GM12878 (cell line): ENCODE measurements around the gene MSI2. TPM values are rescaled to one million over a fixed set of nuclear protein-coding genes. Genes with fewer than 3 reads are reported as not detected.

Experiments used
- ATF2 ChIP-seq: IDR thresholded peaks from 2 replicates; pipeline ENCODE4 v1.6.1; 2012; ENCODE audit warnings: low read length, inconsistent platforms
- CBFB ChIP-seq: IDR thresholded peaks from 2 replicates; pipeline ENCODE4 v1.6.1; 2016; ENCODE audit warnings: antibody characterized with exemption, low read depth
- E4F1 ChIP-seq: fragments of 450-650 bp; IDR thresholded peaks from 2 replicates; pipeline ENCODE4 v1.6.1; 2018; ENCODE audit warnings: borderline replicate concordance, mild to moderate bottlenecking; ENCODE audit not compliant: partially characterized antibody
- EZH2 ChIP-seq: IDR thresholded peaks from 2 replicates; pipeline ENCODE4 v1.6.1; 2012; ENCODE audit warnings: low read depth, mild to moderate bottlenecking, control low read depth, inconsistent platforms, low read length, borderline replicate concordance; ENCODE audit not compliant: control insufficient read depth
- FOXK2 ChIP-seq: fragments of 450-650 bp; IDR thresholded peaks from 2 replicates; pipeline ENCODE4 v1.6.1; 2017; ENCODE audit warnings: mild to moderate bottlenecking, moderate library complexity
- IRF5 ChIP-seq: fragments of 450-650 bp; IDR thresholded peaks from 2 replicates; pipeline ENCODE4 v1.6.1; 2017; ENCODE audit warnings: borderline replicate concordance
- MAX ChIP-seq: IDR thresholded peaks from 2 replicates; pipeline ENCODE4 v1.6.1; 2012; ENCODE audit warnings: low read depth, low read length, improper control_type of control experiment
- NFYA ChIP-seq: IDR thresholded peaks from 2 replicates; pipeline ENCODE4 v1.6.1; 2011; ENCODE audit warnings: low read depth, mild to moderate bottlenecking, low read length, improper control_type of control experiment, borderline replicate concordance
- PAX5 ChIP-seq: IDR thresholded peaks from 2 replicates; pipeline ENCODE4 v1.6.1; 2011; ENCODE audit warnings: low read depth, low read length, borderline replicate concordance
- RAD51 ChIP-seq: fragments of 450-650 bp; IDR thresholded peaks from 2 replicates; pipeline ENCODE4 v1.6.1; 2016; ENCODE audit warnings: moderate library complexity, mild to moderate bottlenecking, inconsistent platforms
- ZBTB33 ChIP-seq: fragments of 450-650 bp; IDR thresholded peaks from 2 replicates; pipeline ENCODE4 v1.6.1; 2017; ENCODE audit warnings: mild to moderate bottlenecking
- polyA plus RNA-seq, 11 experiments: library from polyadenylated mRNA; depleted of rRNA in 4 of 11; unstranded in 6 of 11; stranded (reverse) in 5 of 11; fragments of >200 nt; fragmentation: Nextera tagmentation in 4 of 11; fragmentation: Illumina TruSeq in 1 of 11; extraction: Ambion mirVana in 4 of 11; extraction: Trizol in 1 of 11; gene quantifications; 1 replicate in 1 of 11; 2 replicates in 10 of 11; pipeline versions ENCODE4 v1.2.1 to v1.2.3, GENCODE V29; 2011 to 2016; ENCODE audit warnings: inconsistent platforms in 2 of 11, missing spikeins in 2 of 11, low read depth in 1 of 11
- total RNA-seq, 4 experiments: library from RNA; depleted of rRNA in 3 of 4; stranded (reverse); fragments of >200 nt in 3 of 4; fragmentation: Illumina TruSeq in 1 of 4; extraction: Trizol in 1 of 4; gene quantifications; 2 replicates each; pipeline versions ENCODE4 v1.2.1 to v1.2.3, GENCODE V29; 2013 to 2021

The MSI2 gene
- total and polyA plus RNA-seq, 10 of the 15 experiments (the other 5 are each of a cell fraction or from before 2014, with no cell fraction given): 6.1 to 76.1 (median 42.0) TPM

GRCh38 chr17:57600074-57600473, 343.8 kb downstream of the MSI2 start (continued):
- TF ChIP-seq ATF2 (no peak), PAX5 (no peak), IRF5 (no peak), FOXK2 (no peak), ZBTB33 (no peak), E4F1 (no peak), MAX (no peak), EZH2 (no peak), CBFB (no peak), NFYA (no peak), RAD51 (no peak)
